HepG2 (cell line): ENCODE measurements around the gene CCDC97. TPM values are rescaled to one million over a fixed set of nuclear protein-coding genes. Genes with fewer than 3 reads are reported as not detected.
A peak's percentile ranks its signal among the peaks of the same experiment; 100 is the strongest.

Source experiments
- GTF3A ChIP-seq: sonication (generic); formaldehyde crosslinking; conservative IDR thresholded peaks from 2 replicates; pipeline ENCODE4 v1.4.0; 2020; ENCODE audit warnings: mild to moderate bottlenecking, missing genetic modification reagents
- HNF1A ChIP-seq, 2 experiments: sonication (generic) in 1 of 2; formaldehyde crosslinking in 1 of 2; IDR thresholded peaks; 2 replicates each; pipeline versions ENCODE4 v1.4.0 to v1.6.1; 2016 to 2020; ENCODE audit warnings: borderline replicate concordance in 1 of 2, low read depth in 1 of 2, mild to moderate bottlenecking in 1 of 2, missing genetic modification reagents in 1 of 2
- PCBP2 ChIP-seq: fragments of 200-400 bp; formaldehyde crosslinking; optimal IDR thresholded peaks from 2 replicates; pipeline ENCODE3; 2018; ENCODE audit warnings: low read length, low read depth; ENCODE audit not compliant: poor library complexity, severe bottlenecking
- RARG ChIP-seq: sonication (generic); formaldehyde crosslinking; IDR thresholded peaks from 2 replicates; pipeline ENCODE4 v1.4.0; 2020; ENCODE audit warnings: low read depth, mild to moderate bottlenecking, missing genetic modification reagents
- SP4 ChIP-seq: sonication (generic); formaldehyde crosslinking; IDR thresholded peaks from 2 replicates; pipeline ENCODE4 v1.8.1; 2023; ENCODE audit warnings: mild to moderate bottlenecking, missing genetic modification reagents
- XRCC5 ChIP-seq: fragments of 200-400 bp; formaldehyde crosslinking; optimal IDR thresholded peaks from 2 replicates; pipeline ENCODE3; 2017; ENCODE audit warnings: mild to moderate bottlenecking, low read length
- ZFP36L2 ChIP-seq: sonication (generic); formaldehyde crosslinking; IDR thresholded peaks from 2 replicates; pipeline ENCODE4 v1.4.0; 2020; ENCODE audit warnings: missing genetic modification reagents
- ZNF550 ChIP-seq: sonication (generic); formaldehyde crosslinking; IDR thresholded peaks from 2 replicates; pipeline ENCODE4 v1.4.0; 2020; ENCODE audit warnings: mild to moderate bottlenecking, missing genetic modification reagents, borderline replicate concordance
- polyA plus RNA-seq, 8 experiments: library from polyadenylated mRNA; depleted of rRNA in 3 of 8; stranded (reverse) in 7 of 8; unstranded in 1 of 8; fragments of >200 nt; fragmentation: Illumina TruSeq in 4 of 8; extraction: Trizol in 4 of 8; gene quantifications; 2 replicates each; pipeline versions ENCODE4 v1.2.1 to v1.2.3, GENCODE V29; 2011 to 2016; ENCODE audit warnings: low read depth in 4 of 8, missing spikeins in 1 of 8, mixed read lengths in 1 of 8; ENCODE audit not compliant: insufficient read depth in 1 of 8
- total RNA-seq, 5 experiments: library from RNA; depleted of rRNA; stranded (reverse); fragments of >200 nt; fragmentation: Illumina TruSeq; extraction: Trizol; gene quantifications; 2 replicates each; pipeline ENCODE4 v1.2.3, GENCODE V29; 2016; ENCODE audit warnings: low read depth in 1 of 5
- TF ChIP-seq, protein P1 (sequence below): sonication (generic); formaldehyde crosslinking; IDR thresholded peaks from one replicate; pipeline ENCODE4 v1.5.1; 2020; ENCODE audit warnings: mild to moderate bottlenecking, missing genetic modification reagents; ENCODE audit errors: not compliant biosample characterization
- TF ChIP-seq, protein P2 (sequence below): sonication (generic); formaldehyde crosslinking; IDR thresholded peaks from 2 replicates; pipeline ENCODE4 v1.4.0; 2020; ENCODE audit warnings: missing genetic modification reagents, borderline replicate concordance

CCDC97 gene
- total and polyA plus RNA-seq, 2 of the 13 experiments (the other 11 are each of a cell fraction or from before 2014, with no cell fraction given): 6.2 to 7.3 TPM

DNA sequence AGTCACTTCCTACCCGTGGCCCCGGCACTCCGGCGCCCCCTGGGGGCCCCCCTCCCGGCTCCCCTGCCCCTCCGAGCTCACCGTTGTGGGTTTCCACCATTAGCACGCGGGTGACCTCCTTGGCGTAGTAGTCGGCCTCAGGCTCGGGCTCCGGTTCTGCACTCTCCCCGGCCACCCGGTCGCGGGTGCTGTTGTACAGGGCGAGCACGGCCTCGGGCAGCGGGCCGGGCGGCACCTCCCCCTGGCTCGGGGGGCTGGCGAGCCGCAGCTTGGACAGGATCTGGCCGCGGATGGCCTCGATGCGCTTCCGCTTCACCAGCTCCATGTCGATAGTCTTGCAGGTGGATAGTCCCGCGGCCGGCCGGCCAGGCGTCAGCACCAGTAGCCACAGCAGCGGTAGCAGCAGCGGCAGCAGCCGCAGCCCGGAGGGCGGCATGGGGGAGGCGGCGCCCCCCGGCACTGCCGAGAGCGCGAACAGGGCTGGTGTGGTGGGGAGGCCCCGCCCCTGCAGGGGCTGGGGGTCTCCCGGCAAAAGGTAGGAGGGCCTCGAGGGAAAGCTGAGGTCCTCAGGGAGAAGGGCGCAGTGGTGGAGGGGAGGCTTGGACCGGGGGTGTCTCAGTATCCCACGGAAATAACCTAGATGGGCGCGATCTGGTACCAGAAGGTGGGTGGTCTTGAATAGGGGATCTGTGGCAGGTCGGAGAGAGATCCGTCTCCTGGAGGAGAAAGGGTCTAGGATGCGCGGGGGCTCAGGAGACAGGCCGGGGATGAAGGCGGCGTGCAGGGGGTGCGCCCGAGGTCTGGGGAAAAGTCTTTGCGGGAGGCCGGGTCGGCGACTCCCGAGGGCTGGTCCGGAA is 42.9 kb downstream of the CCDC97 start (continued):
- TF ChIP-seq, protein P1, sequence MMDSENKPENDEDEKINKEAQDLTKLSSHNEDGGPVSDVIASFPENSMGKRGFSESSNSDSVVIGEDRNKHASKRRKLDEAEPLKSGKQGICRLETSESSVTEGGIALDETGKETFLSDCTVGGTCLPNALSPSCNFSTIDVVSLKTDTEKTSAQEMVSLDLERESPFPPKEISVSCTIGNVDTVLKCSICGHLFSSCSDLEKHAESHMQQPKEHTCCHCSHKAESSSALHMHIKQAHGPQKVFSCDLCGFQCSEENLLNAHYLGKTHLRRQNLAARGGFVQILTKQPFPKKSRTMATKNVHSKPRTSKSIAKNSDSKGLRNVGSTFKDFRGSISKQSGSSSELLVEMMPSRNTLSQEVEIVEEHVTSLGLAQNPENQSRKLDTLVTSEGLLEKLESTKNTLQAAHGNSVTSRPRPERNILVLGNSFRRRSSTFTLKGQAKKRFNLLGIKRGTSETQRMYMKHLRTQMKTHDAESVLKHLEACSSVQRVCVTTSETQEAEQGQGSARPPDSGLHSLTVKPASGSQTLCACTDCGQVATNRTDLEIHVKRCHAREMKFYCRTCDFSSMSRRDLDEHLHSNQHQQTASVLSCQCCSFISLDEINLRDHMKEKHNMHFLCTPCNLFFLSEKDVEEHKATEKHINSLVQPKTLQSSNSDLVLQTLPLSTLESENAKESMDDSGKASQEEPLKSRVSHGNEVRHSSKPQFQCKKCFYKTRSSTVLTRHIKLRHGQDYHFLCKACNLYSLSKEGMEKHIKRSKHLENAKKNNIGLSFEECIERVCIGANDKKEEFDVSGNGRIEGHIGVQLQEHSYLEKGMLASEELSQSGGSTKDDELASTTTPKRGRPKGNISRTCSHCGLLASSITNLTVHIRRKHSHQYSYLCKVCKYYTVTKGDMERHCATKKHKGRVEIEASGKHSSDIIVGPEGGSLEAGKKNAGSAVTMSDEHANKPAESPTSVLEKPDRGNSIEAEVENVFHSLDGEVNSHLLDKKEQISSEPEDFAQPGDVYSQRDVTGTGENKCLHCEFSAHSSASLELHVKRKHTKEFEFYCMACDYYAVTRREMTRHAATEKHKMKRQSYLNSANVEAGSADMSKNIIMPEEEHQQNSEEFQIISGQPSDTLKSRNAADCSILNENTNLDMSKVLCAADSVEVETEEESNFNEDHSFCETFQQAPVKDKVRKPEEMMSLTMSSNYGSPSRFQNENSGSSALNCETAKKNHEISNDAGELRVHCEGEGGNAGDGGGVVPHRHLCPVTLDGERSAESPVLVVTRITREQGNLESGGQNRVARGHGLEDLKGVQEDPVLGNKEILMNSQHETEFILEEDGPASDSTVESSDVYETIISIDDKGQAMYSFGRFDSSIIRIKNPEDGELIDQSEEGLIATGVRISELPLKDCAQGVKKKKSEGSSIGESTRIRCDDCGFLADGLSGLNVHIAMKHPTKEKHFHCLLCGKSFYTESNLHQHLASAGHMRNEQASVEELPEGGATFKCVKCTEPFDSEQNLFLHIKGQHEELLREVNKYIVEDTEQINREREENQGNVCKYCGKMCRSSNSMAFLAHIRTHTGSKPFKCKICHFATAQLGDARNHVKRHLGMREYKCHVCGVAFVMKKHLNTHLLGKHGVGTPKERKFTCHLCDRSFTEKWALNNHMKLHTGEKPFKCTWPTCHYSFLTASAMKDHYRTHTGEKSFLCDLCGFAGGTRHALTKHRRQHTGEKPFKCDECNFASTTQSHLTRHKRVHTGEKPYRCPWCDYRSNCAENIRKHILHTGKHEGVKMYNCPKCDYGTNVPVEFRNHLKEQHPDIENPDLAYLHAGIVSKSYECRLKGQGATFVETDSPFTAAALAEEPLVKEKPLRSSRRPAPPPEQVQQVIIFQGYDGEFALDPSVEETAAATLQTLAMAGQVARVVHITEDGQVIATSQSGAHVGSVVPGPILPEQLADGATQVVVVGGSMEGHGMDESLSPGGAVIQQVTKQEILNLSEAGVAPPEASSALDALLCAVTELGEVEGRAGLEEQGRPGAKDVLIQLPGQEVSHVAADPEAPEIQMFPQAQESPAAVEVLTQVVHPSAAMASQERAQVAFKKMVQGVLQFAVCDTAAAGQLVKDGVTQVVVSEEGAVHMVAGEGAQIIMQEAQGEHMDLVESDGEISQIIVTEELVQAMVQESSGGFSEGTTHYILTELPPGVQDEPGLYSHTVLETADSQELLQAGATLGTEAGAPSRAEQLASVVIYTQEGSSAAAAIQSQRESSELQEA (CRISPR knock-in tag): no peak
- no peak for TF ChIP-seq RARG
- TF ChIP-seq, protein P2, sequence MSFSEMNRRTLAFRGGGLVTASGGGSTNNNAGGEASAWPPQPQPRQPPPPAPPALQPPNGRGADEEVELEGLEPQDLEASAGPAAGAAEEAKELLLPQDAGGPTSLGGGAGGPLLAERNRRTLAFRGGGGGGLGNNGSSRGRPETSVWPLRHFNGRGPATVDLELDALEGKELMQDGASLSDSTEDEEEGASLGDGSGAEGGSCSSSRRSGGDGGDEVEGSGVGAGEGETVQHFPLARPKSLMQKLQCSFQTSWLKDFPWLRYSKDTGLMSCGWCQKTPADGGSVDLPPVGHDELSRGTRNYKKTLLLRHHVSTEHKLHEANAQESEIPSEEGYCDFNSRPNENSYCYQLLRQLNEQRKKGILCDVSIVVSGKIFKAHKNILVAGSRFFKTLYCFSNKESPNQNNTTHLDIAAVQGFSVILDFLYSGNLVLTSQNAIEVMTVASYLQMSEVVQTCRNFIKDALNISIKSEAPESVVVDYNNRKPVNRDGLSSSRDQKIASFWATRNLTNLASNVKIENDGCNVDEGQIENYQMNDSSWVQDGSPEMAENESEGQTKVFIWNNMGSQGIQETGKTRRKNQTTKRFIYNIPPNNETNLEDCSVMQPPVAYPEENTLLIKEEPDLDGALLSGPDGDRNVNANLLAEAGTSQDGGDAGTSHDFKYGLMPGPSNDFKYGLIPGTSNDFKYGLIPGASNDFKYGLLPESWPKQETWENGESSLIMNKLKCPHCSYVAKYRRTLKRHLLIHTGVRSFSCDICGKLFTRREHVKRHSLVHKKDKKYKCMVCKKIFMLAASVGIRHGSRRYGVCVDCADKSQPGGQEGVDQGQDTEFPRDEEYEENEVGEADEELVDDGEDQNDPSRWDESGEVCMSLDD (CRISPR knock-in tag): 0 out of 2 replicates have a peak, but pooled peaks have one; percentile 15
- TF ChIP-seq ZFP36L2 (CRISPR knock-in tag): no peak
- no peak for TF ChIP-seq ZNF550 (CRISPR knock-in tag)
- no peak for TF ChIP-seq GTF3A (CRISPR knock-in tag)
- TF ChIP-seq PCBP2: no peak
- TF ChIP-seq SP4: no peak; the same call in 1 of the 2 replicates
- TF ChIP-seq XRCC5: no peak
- TF ChIP-seq HNF1A (IDR thresholded peaks at IDR 0.05; ENCODE audit: low read depth): no peak
- TF ChIP-seq HNF1A (CRISPR knock-in tag; IDR thresholded peaks at IDR 0.05; ENCODE audit: borderline replicate concordance): no peak
